Liver (tissue), 3 donors: ENCODE measurements around the gene POLR1H.

Source experiments
- FOXA2 ChIP-seq: IDR thresholded peaks from 2 replicates; pipeline ENCODE4 v1.6.1; 2016; ENCODE audit warnings: antibody characterized with exemption
- GABPA ChIP-seq, 2 donors: IDR thresholded peaks in 1 of 2; conservative IDR thresholded peaks in 1 of 2; 2 replicates each; pipeline ENCODE4 v1.6.1; 2016; ENCODE audit warnings: antibody characterized with exemption in 2 of 2, mild to moderate bottlenecking in 1 of 2, moderate library complexity in 1 of 2
- JUND ChIP-seq, 2 donors: IDR thresholded peaks; 2 replicates each; pipeline ENCODE4 v1.6.1; 2016; ENCODE audit warnings: antibody characterized with exemption in 2 of 2
- TAF1 ChIP-seq: conservative IDR thresholded peaks from 2 replicates; pipeline ENCODE4 v1.6.1; 2016; ENCODE audit warnings: antibody characterized with exemption, mild to moderate bottlenecking
- YY1 ChIP-seq: IDR thresholded peaks from 2 replicates; pipeline ENCODE4 v1.6.1; 2016; ENCODE audit warnings: antibody characterized with exemption, mild to moderate bottlenecking
- TF ChIP-seq, protein P1 (sequence below): fragments of 150-350 bp; IDR thresholded peaks from 2 replicates; pipeline ENCODE4 v1.5.1; 2017; ENCODE audit warnings: improper control_type of control experiment, low read depth, low read length; ENCODE audit not compliant: missing input control
- TF ChIP-seq, protein P2 (sequence below): IDR thresholded peaks from 2 replicates; pipeline ENCODE4 v1.6.1; 2016; ENCODE audit warnings: antibody characterized with exemption
- TF ChIP-seq, protein P3 (sequence below): IDR thresholded peaks from 2 replicates; pipeline ENCODE4 v1.6.1; 2016; ENCODE audit warnings: antibody characterized with exemption
- donor health status: healthy.
- donor health status: healthy.

DNA sequence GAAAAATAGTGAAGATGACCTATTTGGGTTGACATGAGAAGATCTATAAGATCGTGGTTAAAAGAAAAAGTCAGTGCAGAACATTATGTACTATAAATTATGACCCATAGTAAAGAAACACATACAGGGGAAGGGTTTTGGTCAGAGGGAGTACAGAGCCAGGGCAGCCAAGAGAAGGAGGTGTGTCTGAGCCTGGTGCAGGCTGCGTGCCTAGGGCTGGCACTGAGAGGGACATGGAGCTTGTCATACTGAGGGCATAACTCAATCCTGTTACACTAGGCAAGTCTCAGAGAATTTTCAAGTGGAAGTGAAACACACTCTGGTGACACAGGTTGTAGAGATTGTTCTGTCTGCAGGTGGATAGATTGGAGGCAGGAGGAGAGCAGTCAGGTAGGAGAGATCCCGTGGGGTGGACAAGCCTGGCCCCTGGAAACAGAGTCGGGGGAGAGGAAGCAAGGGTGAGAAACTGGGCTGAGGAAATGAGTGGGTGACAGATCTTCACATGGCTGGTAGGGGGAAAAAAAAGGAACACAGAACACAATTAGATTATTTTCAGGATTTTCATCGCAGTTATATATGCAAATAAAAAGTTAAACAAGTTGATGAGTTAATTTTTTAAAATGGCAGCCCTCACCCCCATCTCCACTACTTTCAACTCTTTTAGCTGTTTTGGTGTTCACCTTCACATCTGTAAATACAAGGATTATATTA, 33.0 kb downstream of the POLR1H start:
- TF ChIP-seq, protein P1, sequence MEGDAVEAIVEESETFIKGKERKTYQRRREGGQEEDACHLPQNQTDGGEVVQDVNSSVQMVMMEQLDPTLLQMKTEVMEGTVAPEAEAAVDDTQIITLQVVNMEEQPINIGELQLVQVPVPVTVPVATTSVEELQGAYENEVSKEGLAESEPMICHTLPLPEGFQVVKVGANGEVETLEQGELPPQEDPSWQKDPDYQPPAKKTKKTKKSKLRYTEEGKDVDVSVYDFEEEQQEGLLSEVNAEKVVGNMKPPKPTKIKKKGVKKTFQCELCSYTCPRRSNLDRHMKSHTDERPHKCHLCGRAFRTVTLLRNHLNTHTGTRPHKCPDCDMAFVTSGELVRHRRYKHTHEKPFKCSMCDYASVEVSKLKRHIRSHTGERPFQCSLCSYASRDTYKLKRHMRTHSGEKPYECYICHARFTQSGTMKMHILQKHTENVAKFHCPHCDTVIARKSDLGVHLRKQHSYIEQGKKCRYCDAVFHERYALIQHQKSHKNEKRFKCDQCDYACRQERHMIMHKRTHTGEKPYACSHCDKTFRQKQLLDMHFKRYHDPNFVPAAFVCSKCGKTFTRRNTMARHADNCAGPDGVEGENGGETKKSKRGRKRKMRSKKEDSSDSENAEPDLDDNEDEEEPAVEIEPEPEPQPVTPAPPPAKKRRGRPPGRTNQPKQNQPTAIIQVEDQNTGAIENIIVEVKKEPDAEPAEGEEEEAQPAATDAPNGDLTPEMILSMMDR = no peak
- TF ChIP-seq, protein P2, sequence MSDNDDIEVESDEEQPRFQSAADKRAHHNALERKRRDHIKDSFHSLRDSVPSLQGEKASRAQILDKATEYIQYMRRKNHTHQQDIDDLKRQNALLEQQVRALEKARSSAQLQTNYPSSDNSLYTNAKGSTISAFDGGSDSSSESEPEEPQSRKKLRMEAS = no peak
- TF ChIP-seq JUND (IDR thresholded peaks at IDR 0.05) = no peak
- no peak for TF ChIP-seq TAF1
- TF ChIP-seq GABPA (IDR thresholded peaks at IDR 0.05 in 1 of 2, conservative IDR thresholded peaks at IDR 0.05 in 1 of 2) = no peak
- no peak for TF ChIP-seq FOXA2
- TF ChIP-seq YY1 = no peak
- TF ChIP-seq, protein P3, sequence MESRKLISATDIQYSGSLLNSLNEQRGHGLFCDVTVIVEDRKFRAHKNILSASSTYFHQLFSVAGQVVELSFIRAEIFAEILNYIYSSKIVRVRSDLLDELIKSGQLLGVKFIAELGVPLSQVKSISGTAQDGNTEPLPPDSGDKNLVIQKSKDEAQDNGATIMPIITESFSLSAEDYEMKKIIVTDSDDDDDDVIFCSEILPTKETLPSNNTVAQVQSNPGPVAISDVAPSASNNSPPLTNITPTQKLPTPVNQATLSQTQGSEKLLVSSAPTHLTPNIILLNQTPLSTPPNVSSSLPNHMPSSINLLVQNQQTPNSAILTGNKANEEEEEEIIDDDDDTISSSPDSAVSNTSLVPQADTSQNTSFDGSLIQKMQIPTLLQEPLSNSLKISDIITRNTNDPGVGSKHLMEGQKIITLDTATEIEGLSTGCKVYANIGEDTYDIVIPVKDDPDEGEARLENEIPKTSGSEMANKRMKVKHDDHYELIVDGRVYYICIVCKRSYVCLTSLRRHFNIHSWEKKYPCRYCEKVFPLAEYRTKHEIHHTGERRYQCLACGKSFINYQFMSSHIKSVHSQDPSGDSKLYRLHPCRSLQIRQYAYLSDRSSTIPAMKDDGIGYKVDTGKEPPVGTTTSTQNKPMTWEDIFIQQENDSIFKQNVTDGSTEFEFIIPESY = no peak
